KBM-7 (cell line): ENCODE data around the gene MAL.
"Not testable (repeated sequence)": the region's sequence is repeated elsewhere in the genome, so short reads cannot be mapped to it uniquely, and the experiment has no call there.

Experiments used
- DNase-seq: peaks from one replicate; pipeline ENCODE4 v3.0.0-alpha.2; 2015
- in situ Hi-C: fragments of 300-500 bp; cut with MboI; formaldehyde crosslinking; loops from 2 replicates; pipeline ENCODE4 v1.14.3; 2020; ENCODE audit warnings: low sequenced_read_pairs, low pct_unique_long_range_greater_than_20kb, mixed read lengths

Gene MAL

GRCh38 chr2:95029898-95030341 is 4.4 kb downstream of the MAL start:
- DNase-seq: no peak
- in situ Hi-C loops: no loop called here

- DNase-seq: no peak
- in situ Hi-C loops: no loop called here
Measured at GRCh38 chr2:95030496-95030895, 5.0 kb downstream of the MAL start.

- in situ Hi-C loops: no loop called here
- DNase-seq: no peak
Measured at GRCh38 chr2:95031076-95031725, 5.7 kb downstream of the MAL start.

- in situ Hi-C loops: no loop called here
- no peak for DNase-seq
Measured at GRCh38 chr2:95031726-95032116, 6.2 kb downstream of the MAL start.

GRCh38 chr2:95032341-95032740 is 6.8 kb downstream of the MAL start:
- in situ Hi-C loops: no loop called here
- no peak for DNase-seq

GRCh38 chr2:95032868-95033603 is 7.5 kb downstream of the MAL start:
- no peak for DNase-seq
- in situ Hi-C loops: no loop called here

GRCh38 chr2:95034221-95034620 is 8.7 kb downstream of the MAL start:
- no peak for DNase-seq
- in situ Hi-C loops: no loop called here

GRCh38 chr2:95034818-95035217 is 9.3 kb downstream of the MAL start:
- in situ Hi-C loops: no loop called here
- no peak for DNase-seq

GRCh38 chr2:95036596-95037383 is 11.3 kb downstream of the MAL start:
- DNase-seq: no peak
- in situ Hi-C loops: no loop called here

- no peak for DNase-seq
- in situ Hi-C loops: no loop called here
Measured at GRCh38 chr2:95037384-95037839, 11.9 kb downstream of the MAL start.

- in situ Hi-C loops, DNase-seq: not testable (repeated sequence)
Measured at GRCh38 chr2:95037841-95038585, 12.5 kb downstream of the MAL start.

- no peak for DNase-seq
- in situ Hi-C loops: no loop called here
Measured at GRCh38 chr2:95038635-95039298, 13.3 kb downstream of the MAL start.

- DNase-seq: no peak
- in situ Hi-C loops: no loop called here
Measured at GRCh38 chr2:95039363-95039762, 13.9 kb downstream of the MAL start.

GRCh38 chr2:95039978-95040377 is 14.5 kb downstream of the MAL start:
- in situ Hi-C loops: no loop called here
- DNase-seq: no peak

GRCh38 chr2:95040426-95040825 is 14.9 kb downstream of the MAL start:
- DNase-seq: no peak
- in situ Hi-C loops: no loop called here

GRCh38 chr2:95041060-95041823 is 15.7 kb downstream of the MAL start:
- no peak for DNase-seq
- in situ Hi-C loops: no loop called here

GRCh38 chr2:95041824-95042442 is 16.4 kb downstream of the MAL start:
- DNase-seq: no peak
- in situ Hi-C loops: no loop called here
